Pancreas (tissue), 10 donors: ENCODE data around the gene EPC1. TPM values are rescaled to one million over a fixed set of nuclear protein-coding genes. Genes with fewer than 3 reads are reported as not detected.
"Not testable (repeated sequence)": the region's sequence is repeated elsewhere in the genome, so short reads cannot be mapped to it uniquely, and the experiment has no call there.

ENCODE experiments used
- ATAC-seq, 4 donors: fragments of 200-7000 bp; cut with Tn5 transposase; one replicate each; pipeline versions ENCODE4 v1.8.0 to v1.9.1; 2020; ENCODE audit warnings: mild to moderate bottlenecking in 4 of 4, moderate library complexity in 4 of 4
- DNase-seq, 6 donors: peaks; one replicate each; pipeline ENCODE4 v3.0.0-alpha.2; 2020
- FAIRE-seq: peaks from 2 replicates; lab custom pipeline; 2012; peaks lifted over from hg19 to GRCh38; lab: Jason Lieb, UNC
- H3K27ac ChIP-seq, 4 donors: fragments of 200-600 bp; sonication (generic); 1 replicate in 3 of 4; 2 replicates in 1 of 4; pipeline versions ENCODE4 v1.5.0 to v1.8.0; 2020
- H3K27me3 ChIP-seq, 4 donors: fragments of 200-600 bp; one replicate each; pipeline ENCODE4 v1.8.0; 2021
- H3K36me3 ChIP-seq, 3 donors: fragments of 200-600 bp; sonication (generic) in 1 of 3; one replicate each; pipeline versions ENCODE4 v1.5.0 to v1.8.0; 2020 to 2021
- H3K4me1 ChIP-seq, 3 donors: fragments of 200-600 bp; one replicate each; pipeline ENCODE4 v1.8.0; 2021
- H3K4me3 ChIP-seq, 4 donors: fragments of 200-600 bp; sonication (generic) in 2 of 4; one replicate each; pipeline versions ENCODE4 v1.5.0 to v1.8.0; 2020 to 2021
- H3K9me3 ChIP-seq, 4 donors: fragments of 200-600 bp; one replicate each; pipeline ENCODE4 v1.8.0; 2021
- CTCF ChIP-seq, 4 donors: fragments of 200-600 bp; sonication (generic) in 3 of 4; IDR thresholded peaks; one replicate each; pipeline versions ENCODE4 v1.5.0 to v1.8.0; 2021; ENCODE audit warnings: antibody characterized with exemption in 4 of 4
- WGBS, 2 donors: extraction: QIAGEN DNeasy Blood & Tissue Kit; methylation state at CpG; one replicate each; pipeline ENCODE4 v1.1.7; 2013; 5-methylcytosine and 5-hydroxymethylcytosine counted together
- intact Hi-C, 3 donors: fragments of 100-400 bp; cut with DNase I; formaldehyde crosslinking; loops; one replicate each; pipeline versions ENCODE4 v1.11.1 to v1.14.2; 2022
- polyA plus RNA-seq, 2 donors: library from polyadenylated mRNA; stranded (reverse); fragments of 200-250 nt; gene quantifications; one replicate each; pipeline ENCODE4 v1.2.3, GENCODE V29; 2013
- total RNA-seq, 6 donors: library from RNA; stranded (reverse); fragmentation: NEBNext Ultra II Directional in 4 of 6; extraction: Animal tissue kit (Norgen Biotek cat#: 25700) in 4 of 6; gene quantifications; one replicate each; pipeline versions ENCODE4 v1.2.1 to v1.2.4, GENCODE V29; 2021 to 2023
- donor health status: healthy with polysubstance abuse.
- donor health status: DM: no; HTN: no; CAD: no; lungs with moderate emphysema.
- donor health status: DM: no; HTN: no; CAD: no.
- donor health status: control.
- donor health status: control.
- donor health status: Bipolar disorder and iron deficiency.
- donor health status: DM: yes; HTN: yes; CAD: no.
- donor health status: DM: no; HTN: no; CAD: no.
- donor health status: DM: no; HTN: no; CAD: no.
- donor health status: DM: yes; HTN: yes; CAD: no.

Gene EPC1
- total and polyA plus RNA-seq, 8 donors = 11.3 to 21.8 (median 16.4) TPM

- no peak for DNase-seq
- H3K27ac ChIP-seq = no peak overlapping the region
- WGBS, 2 donors = 82 to 89% methylated on average over 8 of the region's 8 CpGs
- no peaks in the 10 kb centered on the region for H3K4me1 ChIP-seq
- H3K27me3 ChIP-seq = no peaks in the 10 kb centered on the region
- H3K9me3 ChIP-seq = no peaks in the 10 kb centered on the region
- FAIRE-seq = no peak
- no peaks in the 10 kb centered on the region for H3K36me3 ChIP-seq
- H3K4me3 ChIP-seq = no peak overlapping the region
- ATAC-seq = no peak
- TF ChIP-seq CTCF (IDR thresholded peaks at IDR 0.05) = no peak
- intact Hi-C loops = no loop called here
Observed at GRCh38 chr10:32225976-32226375, 121.0 kb downstream of the EPC1 start.

- DNase-seq, ATAC-seq, intact Hi-C loops, H3K27me3 ChIP-seq, H3K27ac ChIP-seq, H3K4me1 ChIP-seq, H3K4me3 ChIP-seq, FAIRE-seq, H3K9me3 ChIP-seq, H3K36me3 ChIP-seq: not testable (repeated sequence)
- WGBS, 2 donors = 84 to 89% methylated on average over 4 of the region's 4 CpGs
Observed at GRCh38 chr10:32222376-32222775, 124.6 kb downstream of the EPC1 start.

- intact Hi-C loops, DNase-seq: not testable (repeated sequence)
Observed at GRCh38 chr10:32219156-32219555, 127.8 kb downstream of the EPC1 start.

GRCh38 chr10:32218206-32219044, 128.5 kb downstream of the EPC1 start:
- H3K9me3 ChIP-seq, ATAC-seq: not testable (repeated sequence)

More at GRCh38 chr10:32219156-32219555, 127.8 kb downstream of the EPC1 start:
- not testable (repeated sequence) for ATAC-seq, H3K27me3 ChIP-seq, H3K9me3 ChIP-seq, H3K36me3 ChIP-seq, FAIRE-seq, H3K4me1 ChIP-seq, H3K4me3 ChIP-seq, H3K27ac ChIP-seq
- 78 to 91% methylated on average over 6 of the region's 6 CpGs for whole genome bisulfite sequencing, 2 donors

More at GRCh38 chr10:32218206-32219044, 128.5 kb downstream of the EPC1 start:
- FAIRE-seq, DNase-seq, H3K27me3 ChIP-seq, H3K4me3 ChIP-seq, H3K27ac ChIP-seq, H3K36me3 ChIP-seq, H3K4me1 ChIP-seq, intact Hi-C loops: not testable (repeated sequence)
- WGBS, 2 donors = 63 to 73% methylated on average over 5 of the region's 5 CpGs

Other genes starting within 250 kb of the EPC1 start
- gene CCDC7, start 99.0 kb upstream of the EPC1 start, total RNA-seq = 10 to 100 TPM in 3 of 6 donors, 1 to 10 TPM in 3; 5.2 to 15.8 (median 9.4) TPM
- gene CCDC7, start 99.0 kb upstream of the EPC1 start, polyA plus RNA-seq = 1 to 10 TPM; 1.8 to 2.3 TPM